NCI-H1048 (cell line): ENCODE measurements around the gene NID1.
"Not testable (repeated sequence)": the region's sequence is repeated elsewhere in the genome, so short reads cannot be mapped to it uniquely, and the experiment has no call there.

ENCODE experiments used
- DNase-seq: peaks from one replicate; lab custom pipeline; 2025; lab: John Stamatoyannopoulos, UW

NID1 gene

GRCh38 chr1:236024641-236025040, 40.2 kb downstream of the NID1 start:
- DNase-seq = no peak

DNA sequence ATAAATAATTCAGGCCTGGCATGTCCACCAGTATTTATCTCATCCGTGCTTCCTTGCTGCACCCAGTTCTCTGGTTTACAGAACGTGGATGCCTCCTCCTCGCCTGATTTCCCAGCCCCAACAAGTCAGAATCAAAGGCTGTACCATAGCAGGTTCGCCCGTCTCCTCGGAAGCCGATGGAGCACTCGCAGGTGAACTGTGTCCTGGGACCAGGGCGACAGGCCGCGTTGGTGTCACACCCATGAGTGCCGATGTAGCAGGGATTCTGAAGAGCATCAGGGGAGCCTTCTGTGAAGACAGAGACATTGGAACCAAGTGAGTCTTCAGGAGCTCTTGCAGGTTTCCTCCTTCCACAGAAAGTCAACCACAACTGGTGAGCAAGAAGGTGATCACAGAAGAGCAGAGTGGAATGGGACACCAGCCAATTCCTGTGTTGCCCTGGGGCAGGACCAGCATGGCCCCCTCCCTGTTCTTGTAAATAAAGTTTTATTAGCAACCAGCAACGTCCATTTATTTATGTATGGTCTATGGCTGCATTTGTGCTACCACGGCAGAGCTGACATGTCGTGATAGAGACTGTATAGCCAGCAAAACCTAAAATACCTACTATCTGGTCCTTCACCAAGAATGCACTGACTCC, 40.8 kb downstream of the NID1 start:
- DNase-seq = no peak

- DNase-seq = no peak
Observed at GRCh38 chr1:236021424-236022135, 43.3 kb downstream of the NID1 start.

DNA sequence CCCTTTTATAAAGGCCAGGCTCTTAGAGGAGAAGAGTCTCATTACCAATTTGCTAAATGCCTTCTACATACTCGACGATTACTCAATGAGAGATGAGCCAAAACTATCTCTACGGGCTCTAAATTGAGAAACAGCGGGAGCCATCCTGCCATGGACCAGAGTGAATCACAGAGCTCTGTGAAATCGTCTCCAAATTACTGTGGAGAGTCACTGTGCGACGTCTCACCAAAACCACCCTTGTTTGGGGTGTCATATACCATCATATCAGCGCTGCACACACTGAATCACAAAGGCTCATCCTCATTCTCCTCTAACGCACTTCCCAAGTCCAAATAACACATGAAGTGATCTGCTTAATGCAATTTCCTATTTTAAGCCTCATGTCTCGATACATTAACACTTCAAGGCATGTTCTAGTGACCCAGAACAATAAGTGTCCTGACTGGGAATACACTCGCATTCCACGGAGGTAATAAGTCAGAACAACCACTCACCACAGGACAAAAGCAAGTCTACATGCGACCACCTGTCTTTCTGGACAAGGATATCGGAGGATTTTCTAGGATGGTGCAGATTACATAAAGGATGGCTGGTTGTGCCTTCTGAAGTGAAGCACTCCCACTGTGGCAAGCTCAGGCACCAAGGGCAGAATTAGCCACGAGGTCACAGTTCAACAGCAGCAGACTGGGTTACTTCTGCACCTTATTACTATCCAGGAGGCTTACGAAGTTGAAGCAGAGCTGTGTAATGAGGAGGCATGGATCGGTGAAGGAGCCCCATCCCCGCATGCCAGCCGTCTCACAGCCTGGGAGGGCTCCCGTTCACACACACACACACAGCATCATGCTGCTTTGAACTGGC, 44.3 kb downstream of the NID1 start:
- DNase-seq = no peak

DNA sequence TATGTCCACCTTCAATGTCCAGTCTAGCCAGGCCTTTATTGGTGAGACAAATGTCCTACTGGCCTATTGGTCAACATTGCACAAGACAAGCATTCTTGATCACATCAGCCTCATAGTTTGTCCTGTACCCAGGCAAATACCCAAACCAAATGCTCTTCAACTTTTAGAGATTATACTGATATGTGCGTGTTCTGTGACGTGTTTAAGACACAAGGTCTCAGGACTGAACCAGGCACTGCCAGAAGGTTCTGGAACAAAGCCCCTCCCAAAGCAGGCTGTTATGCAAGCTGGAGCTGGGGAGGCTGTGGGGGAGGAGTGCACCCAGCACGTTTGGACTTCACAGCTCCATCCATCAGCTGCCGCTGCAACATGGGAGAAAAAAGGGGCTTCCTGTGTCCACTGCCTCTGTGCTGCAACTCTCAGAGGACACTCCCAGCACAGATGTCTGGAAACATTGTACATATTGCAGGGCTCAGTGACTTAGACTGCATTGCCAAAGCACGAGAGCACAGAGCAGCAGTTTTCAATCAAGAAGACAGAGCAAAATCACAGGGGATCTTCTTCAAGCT, 45.9 kb downstream of the NID1 start:
- DNase-seq = no peak

- DNase-seq = no peak
Observed at GRCh38 chr1:236016782-236017400, 48.0 kb downstream of the NID1 start.

GRCh38 chr1:236016083-236016482, 48.8 kb downstream of the NID1 start:
- no peak for DNase-seq

DNA sequence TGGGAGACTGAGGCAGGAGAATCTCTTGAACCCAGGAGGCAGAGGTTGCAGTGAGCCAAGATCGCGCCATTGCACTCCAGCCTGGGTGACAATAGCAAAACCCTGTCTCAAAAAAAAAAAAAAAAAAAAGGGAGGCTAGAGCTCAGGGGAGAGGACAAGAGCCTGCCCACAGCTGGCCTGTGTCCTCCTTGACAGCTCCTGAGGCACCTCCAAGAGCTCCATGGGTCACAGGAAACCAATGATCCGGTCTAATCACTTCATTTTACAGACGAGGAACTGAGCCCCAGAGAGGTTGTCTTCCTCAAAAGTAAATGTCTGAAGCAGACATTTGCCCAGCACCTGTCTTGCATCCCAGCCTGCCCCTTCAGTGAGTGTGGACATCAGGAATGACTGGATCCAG, 49.4 kb downstream of the NID1 start:
- no peak for DNase-seq

GRCh38 chr1:236013330-236013729, 51.6 kb downstream of the NID1 start:
- DNase-seq = no peak

DNA sequence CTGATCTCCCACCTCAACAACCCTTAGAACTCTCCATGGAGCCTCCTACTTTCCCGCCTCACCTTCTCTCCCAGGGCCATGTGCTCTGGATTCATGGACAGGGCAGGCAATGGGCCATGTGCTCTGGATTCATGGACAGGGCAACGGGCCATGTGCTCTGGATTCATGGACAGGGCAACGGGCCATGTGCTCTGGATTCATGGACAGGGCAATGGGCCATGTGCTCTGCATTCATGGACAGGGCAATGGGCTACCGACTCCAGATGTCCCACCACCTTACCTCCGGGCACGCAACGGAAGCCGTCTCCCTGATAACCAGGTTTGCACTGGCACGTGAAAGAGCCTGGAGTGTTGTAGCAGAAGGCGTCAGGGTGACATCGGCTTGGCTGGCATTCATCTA, 53.2 kb downstream of the NID1 start:
- DNase-seq = no peak

- no peak for DNase-seq
Observed at GRCh38 chr1:236010443-236010842, 54.4 kb downstream of the NID1 start.

GRCh38 chr1:236009857-236010256, 55.0 kb downstream of the NID1 start:
- no peak for DNase-seq

DNA sequence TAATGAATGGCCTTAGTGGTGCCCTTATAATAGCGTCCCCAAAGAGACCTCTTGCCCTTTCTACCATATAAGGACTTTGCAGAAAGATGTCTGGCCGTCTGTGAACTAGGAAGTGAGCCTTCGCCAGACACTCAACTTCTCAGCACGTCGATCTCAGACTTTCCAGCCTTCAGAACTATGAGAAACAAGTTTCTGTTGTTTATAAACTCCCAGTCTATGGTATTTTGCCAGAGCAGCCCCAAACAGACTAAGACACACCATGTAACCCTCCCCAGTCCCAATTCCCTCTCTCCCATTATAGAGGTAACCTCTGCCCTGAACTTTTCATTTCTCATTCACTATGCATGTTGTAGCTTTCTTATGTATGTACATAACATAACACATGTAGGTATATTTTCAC, 55.7 kb downstream of the NID1 start:
- no peak for DNase-seq

DNA sequence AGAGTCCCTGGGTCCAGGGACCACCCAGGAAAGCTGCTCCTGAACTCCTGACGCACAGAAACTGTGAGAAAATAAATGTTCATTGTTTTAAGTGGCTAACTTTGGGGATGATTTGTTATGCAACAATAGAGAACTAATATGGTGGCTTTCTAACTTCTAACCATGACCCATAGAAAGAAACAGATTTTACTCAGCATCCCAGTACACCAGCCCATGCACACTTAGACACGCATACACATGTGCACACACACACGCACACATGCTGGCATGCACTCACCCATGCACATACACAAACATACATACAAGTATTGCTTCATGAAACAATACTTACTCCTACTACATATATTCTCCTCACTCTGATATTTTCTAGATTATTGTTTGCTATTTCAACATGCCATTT, 57.1 kb downstream of the NID1 start:
- no peak for DNase-seq

GRCh38 chr1:236003058-236003457, 61.8 kb downstream of the NID1 start:
- not testable (repeated sequence) for DNase-seq

- no peak for DNase-seq
Observed at GRCh38 chr1:236002572-236002971, 62.3 kb downstream of the NID1 start.

GRCh38 chr1:236002025-236002390, 62.9 kb downstream of the NID1 start:
- DNase-seq = no peak

DNA sequence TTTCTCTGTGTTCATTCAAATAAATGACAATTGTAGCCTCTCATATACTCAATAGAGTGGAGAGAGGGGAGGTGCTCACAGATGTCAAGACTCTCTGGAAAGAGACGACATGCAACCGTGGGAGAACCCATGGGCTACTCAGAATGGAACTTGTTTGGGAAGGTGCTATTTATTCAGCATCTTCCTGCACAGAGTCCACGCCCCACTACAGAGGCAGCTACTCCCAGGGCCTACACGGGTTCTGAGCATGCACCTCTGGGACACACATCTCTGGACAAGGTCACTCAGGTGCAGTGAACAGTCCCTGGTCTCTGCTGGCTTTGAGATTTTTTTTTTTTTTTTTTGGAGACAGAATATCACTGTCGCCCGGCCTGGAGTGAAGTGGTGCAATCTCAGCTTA, 64.1 kb downstream of the NID1 start:
- no peak for DNase-seq

GRCh38 chr1:235999259-235999925, 65.5 kb downstream of the NID1 start:
- no peak for DNase-seq

DNA sequence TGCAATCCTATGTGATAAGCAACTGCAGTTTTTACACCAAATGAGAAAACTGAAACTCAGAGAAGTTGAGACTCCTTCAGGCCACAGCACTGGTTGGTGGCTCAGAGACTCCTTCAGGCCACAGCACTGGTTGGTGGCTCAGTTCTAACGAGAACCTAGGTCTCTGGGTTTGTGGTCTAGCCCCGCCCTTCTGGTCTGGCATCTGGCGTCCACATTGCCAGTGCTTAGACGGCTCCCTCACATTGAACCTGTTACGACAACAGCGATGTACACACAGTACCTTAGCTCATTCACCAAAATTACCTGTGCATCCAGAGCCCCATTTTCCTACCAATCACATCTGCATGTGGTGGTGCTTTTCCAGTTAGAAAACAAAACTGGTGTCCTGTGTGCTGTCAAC, 66.1 kb downstream of the NID1 start:
- no peak for DNase-seq

DNA sequence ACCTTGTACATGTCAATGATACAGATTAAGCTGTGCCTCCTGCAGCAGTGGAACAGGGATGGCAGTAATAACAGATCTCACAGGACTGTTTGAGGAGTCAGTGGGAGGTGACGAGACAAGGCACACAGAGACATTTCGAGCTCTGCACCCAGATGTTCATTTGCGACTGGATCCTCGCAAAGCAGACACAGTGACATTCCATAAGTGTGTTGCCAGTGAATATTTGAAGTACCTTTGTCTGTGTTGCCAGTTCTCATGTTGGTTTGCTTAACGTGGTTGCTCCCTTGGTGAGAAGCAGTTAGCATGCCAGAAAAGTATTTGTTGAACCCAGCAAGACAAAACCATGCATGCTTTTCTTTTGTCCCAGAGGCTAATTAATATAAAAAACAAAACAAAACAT, 67.0 kb downstream of the NID1 start:
- no peak for DNase-seq

- DNase-seq = no peak
Observed at GRCh38 chr1:235997049-235997448, 67.8 kb downstream of the NID1 start.
